Measurements from ENCODE around the gene PKD1L1. TPM values are rescaled to one million over a fixed set of nuclear protein-coding genes. Genes with fewer than 3 reads are reported as not detected.
A peak's percentile ranks its signal among the peaks of the same experiment; 100 is the strongest.

PKD1L1 gene
- total RNA-seq, 1 donor from 2014 or later, result 0.89 TPM

GRCh38 chr7:47954231-47954911 is 6.1 kb upstream of the PKD1L1 start:
- H3K27ac Mint-ChIP-seq, result no peak overlapping the region
- H3K36me3 Mint-ChIP-seq (ENCODE audit: insufficient read depth), result peaks cover 24% of the 10 kb centered on the region
- no peak for DNase-seq (ENCODE audit: low spot score, unreplicated experiment)
- TF ChIP-seq CTCF (IDR thresholded peaks at IDR 0.05; ENCODE audit: unreplicated experiment), result no peak
- H3K27me3 Mint-ChIP-seq, result no peaks in the 10 kb centered on the region
- no peak overlapping the region for H3K4me3 Mint-ChIP-seq (ENCODE audit: low read depth)
- peaks cover 28% of the 10 kb centered on the region for H3K4me1 Mint-ChIP-seq (ENCODE audit: low read depth)
- peaks cover 6% of the 10 kb centered on the region for H3K9me3 Mint-ChIP-seq (ENCODE audit: low read depth)

- H3K4me1 Mint-ChIP-seq (ENCODE audit: low read depth), result peaks cover 28% of the 10 kb centered on the region
- H3K27me3 Mint-ChIP-seq, result no peaks in the 10 kb centered on the region
- H3K9me3 Mint-ChIP-seq (ENCODE audit: low read depth), result peaks cover 6% of the 10 kb centered on the region
- TF ChIP-seq CTCF (IDR thresholded peaks at IDR 0.05; ENCODE audit: unreplicated experiment), result no peak
- H3K27ac Mint-ChIP-seq, result no peak overlapping the region
- H3K36me3 Mint-ChIP-seq (ENCODE audit: insufficient read depth), result peaks cover 24% of the 10 kb centered on the region
- no peak for DNase-seq (ENCODE audit: low spot score, unreplicated experiment)
- H3K4me3 Mint-ChIP-seq (ENCODE audit: low read depth), result no peak overlapping the region
These were observed 5.6 kb upstream of the PKD1L1 start for GRCh38 chr7:47953822-47954221.

- no peak overlapping the region for H3K27ac Mint-ChIP-seq
- H3K9me3 Mint-ChIP-seq (ENCODE audit: low read depth), result no peaks in the 10 kb centered on the region
- peaks cover 15% of the 10 kb centered on the region for H3K36me3 Mint-ChIP-seq (ENCODE audit: insufficient read depth)
- H3K4me3 Mint-ChIP-seq (ENCODE audit: low read depth), result no peak overlapping the region
- no peak for DNase-seq (ENCODE audit: low spot score, unreplicated experiment)
- H3K4me1 Mint-ChIP-seq (ENCODE audit: low read depth), result peaks cover 29% of the 10 kb centered on the region
- no peak for TF ChIP-seq CTCF (IDR thresholded peaks at IDR 0.05; ENCODE audit: unreplicated experiment)
- no peaks in the 10 kb centered on the region for H3K27me3 Mint-ChIP-seq
These were observed 4.0 kb upstream of the PKD1L1 start for GRCh38 chr7:47952224-47952623.

- H3K27ac Mint-ChIP-seq, result peak overlapping the region; percentile 97
- H3K4me1 Mint-ChIP-seq (ENCODE audit: low read depth), result peaks cover 32% of the 10 kb centered on the region
- peaks cover 9% of the 10 kb centered on the region for H3K36me3 Mint-ChIP-seq (ENCODE audit: insufficient read depth)
- DNase-seq (ENCODE audit: low spot score, unreplicated experiment), result no peak
- H3K9me3 Mint-ChIP-seq (ENCODE audit: low read depth), result no peaks in the 10 kb centered on the region
- H3K27me3 Mint-ChIP-seq, result no peaks in the 10 kb centered on the region
- TF ChIP-seq CTCF (IDR thresholded peaks at IDR 0.05; ENCODE audit: unreplicated experiment), result no peak
- H3K4me3 Mint-ChIP-seq (ENCODE audit: low read depth), result peak overlapping the region; percentile 7
These were observed 3.1 kb upstream of the PKD1L1 start for GRCh38 chr7:47951374-47951773.

- Mint-ChIP-seq H3K27me3 (no peaks in the 10 kb centered on the region), H3K4me1 (ENCODE audit: low read depth) (peaks cover 31% of the 10 kb centered on the region), H3K27ac (peak overlapping the region; percentile 97), H3K36me3 (ENCODE audit: insufficient read depth) (peaks cover 8% of the 10 kb centered on the region), H3K4me3 (ENCODE audit: low read depth) (peak overlapping the region; percentile 30), H3K9me3 (ENCODE audit: low read depth) (no peaks in the 10 kb centered on the region)
- no peak for DNase-seq (ENCODE audit: low spot score, unreplicated experiment)
- TF ChIP-seq CTCF (IDR thresholded peaks at IDR 0.05; ENCODE audit: unreplicated experiment), result peak; percentile 11
These were observed 2.4 kb upstream of the PKD1L1 start for GRCh38 chr7:47950714-47951113.

Measured in progenitor cell of endocrine pancreas (in vitro differentiated cells).